T-helper 2 cell treated with Interferon-gamma antibody and Interleukin-4, amounts not matched to agents 5 μg/mL and 100 μg/mL, for 36 hours (primary cell): ENCODE data around the gene PHPT1.
"Not testable (repeated sequence)": the region's sequence is repeated elsewhere in the genome, so short reads cannot be mapped to it uniquely, and the experiment has no call there.

Experiments used
- DNase-seq: peaks from one replicate; pipeline ENCODE4 v3.0.0; 2021; ENCODE audit warnings: low spot score
- H3K27ac Mint-ChIP-seq: one replicate; pipeline ENCODE4 v1.8.0; 2021; ENCODE audit warnings: mild to moderate bottlenecking, mixed read lengths
- H3K27me3 Mint-ChIP-seq: one replicate; pipeline ENCODE4 v1.8.0; 2021; ENCODE audit warnings: low read depth, mixed read lengths
- H3K36me3 Mint-ChIP-seq: one replicate; pipeline ENCODE4 v1.8.0; 2021; ENCODE audit warnings: low read depth, mixed read lengths
- H3K4me1 Mint-ChIP-seq: one replicate; pipeline ENCODE4 v1.8.0; 2021; ENCODE audit warnings: low read depth, mixed read lengths
- H3K4me3 Mint-ChIP-seq: one replicate; pipeline ENCODE4 v1.8.0; 2022; ENCODE audit warnings: mild to moderate bottlenecking, moderate library complexity, mixed read lengths
- H3K9me3 Mint-ChIP-seq: one replicate; pipeline ENCODE4 v1.8.0; 2021; ENCODE audit warnings: mixed read lengths

The PHPT1 gene

GRCh38 chr9:136838314-136839228 is 10.6 kb upstream of the PHPT1 start:
- Mint-ChIP-seq H3K4me3 (no peak overlapping the region), H3K4me1 (peaks cover 6% of the 10 kb centered on the region), H3K27ac (no peak overlapping the region), H3K9me3 (no peaks in the 10 kb centered on the region), H3K27me3 (no peaks in the 10 kb centered on the region), H3K36me3 (peaks cover 6% of the 10 kb centered on the region)
- no peak for DNase-seq

GRCh38 chr9:136839229-136840139 is 9.7 kb upstream of the PHPT1 start:
- DNase-seq = no peak
- Mint-ChIP-seq H3K9me3 (no peaks in the 10 kb centered on the region), H3K27ac (no peak overlapping the region), H3K4me1 (peaks cover 7% of the 10 kb centered on the region), H3K27me3 (peaks cover 2% of the 10 kb centered on the region), H3K4me3 (no peak overlapping the region), H3K36me3 (peaks cover 6% of the 10 kb centered on the region)

GRCh38 chr9:136840140-136840876 is 8.9 kb upstream of the PHPT1 start:
- Mint-ChIP-seq H3K4me1 (peaks cover 7% of the 10 kb centered on the region), H3K9me3 (no peaks in the 10 kb centered on the region), H3K27me3 (peaks cover 5% of the 10 kb centered on the region), H3K27ac (no peak overlapping the region), H3K36me3 (peaks cover 6% of the 10 kb centered on the region), H3K4me3 (no peak overlapping the region)
- no peak for DNase-seq

GRCh38 chr9:136840877-136841645 is 8.1 kb upstream of the PHPT1 start:
- no peaks in the 10 kb centered on the region for H3K9me3 Mint-ChIP-seq
- H3K4me1 Mint-ChIP-seq = peaks cover 7% of the 10 kb centered on the region
- H3K36me3 Mint-ChIP-seq = peaks cover 6% of the 10 kb centered on the region
- DNase-seq = no peak
- H3K4me3 Mint-ChIP-seq = no peak overlapping the region
- no peak overlapping the region for H3K27ac Mint-ChIP-seq
- peaks cover 5% of the 10 kb centered on the region for H3K27me3 Mint-ChIP-seq

GRCh38 chr9:136841646-136842379 is 7.4 kb upstream of the PHPT1 start:
- peak overlapping the region; percentile 84 for H3K4me3 Mint-ChIP-seq
- not testable (repeated sequence) for H3K36me3 Mint-ChIP-seq, H3K27me3 Mint-ChIP-seq, H3K9me3 Mint-ChIP-seq, DNase-seq, H3K4me1 Mint-ChIP-seq
- peak overlapping the region; percentile 72 for H3K27ac Mint-ChIP-seq

GRCh38 chr9:136842380-136842948 is 6.7 kb upstream of the PHPT1 start, which contains the start of gene AJM1:
TSS of gene AJM1 (plus strand) at chr9:136842478. CDS start at chr9:136844415, 1,937 bp downstream.
- not testable (repeated sequence) for H3K9me3 Mint-ChIP-seq, H3K4me1 Mint-ChIP-seq, H3K36me3 Mint-ChIP-seq
- peak within 1 kb of the TSS; percentile 72 for H3K27ac Mint-ChIP-seq
- H3K4me3 Mint-ChIP-seq = peak within 1 kb of the TSS; percentile 84
- peaks cover 11% of the 10 kb centered on the region for H3K27me3 Mint-ChIP-seq
- peak; percentile 74 for DNase-seq

GRCh38 chr9:136843159-136843800 is 5.9 kb upstream of the PHPT1 start:
- H3K27me3 Mint-ChIP-seq = peaks cover 15% of the 10 kb centered on the region
- peak overlapping the region; percentile 41 for H3K27ac Mint-ChIP-seq
- H3K36me3 Mint-ChIP-seq, H3K9me3 Mint-ChIP-seq, DNase-seq: not testable (repeated sequence)
- peaks cover 13% of the 10 kb centered on the region for H3K4me1 Mint-ChIP-seq
- peak overlapping the region; percentile 54 for H3K4me3 Mint-ChIP-seq

GRCh38 chr9:136843801-136844740 is 5.1 kb upstream of the PHPT1 start:
- not testable (repeated sequence) for H3K9me3 Mint-ChIP-seq, H3K36me3 Mint-ChIP-seq
- Mint-ChIP-seq H3K27ac (peak overlapping the region; percentile 41), H3K27me3 (peaks cover 16% of the 10 kb centered on the region), H3K4me3 (peak overlapping the region; percentile 54), H3K4me1 (peaks cover 13% of the 10 kb centered on the region)
- DNase-seq = peak; percentile 48

- DNase-seq = no peak
- no peaks in the 10 kb centered on the region for H3K9me3 Mint-ChIP-seq
- H3K4me1 Mint-ChIP-seq = peaks cover 15% of the 10 kb centered on the region
- H3K27me3 Mint-ChIP-seq = peaks cover 17% of the 10 kb centered on the region
- no peak overlapping the region for H3K4me3 Mint-ChIP-seq
- H3K36me3 Mint-ChIP-seq = peaks cover 4% of the 10 kb centered on the region
- H3K27ac Mint-ChIP-seq = peak overlapping the region; percentile 26
Measured at GRCh38 chr9:136844761-136845464, 4.3 kb upstream of the PHPT1 start.

GRCh38 chr9:136845465-136846260 is 3.5 kb upstream of the PHPT1 start:
- no peak for DNase-seq
- Mint-ChIP-seq H3K36me3 (peaks cover 2% of the 10 kb centered on the region), H3K27me3 (peaks cover 17% of the 10 kb centered on the region), H3K27ac (peak overlapping the region; percentile 26), H3K4me1 (peaks cover 12% of the 10 kb centered on the region), H3K9me3 (no peaks in the 10 kb centered on the region), H3K4me3 (no peak overlapping the region)
